Type B pancreatic cell (in vitro differentiated cells): ENCODE data around the gene MMP3. TPM values are rescaled to one million over a fixed set of nuclear protein-coding genes. Genes with fewer than 3 reads are reported as not detected.
"Not testable (repeated sequence)": the region's sequence is repeated elsewhere in the genome, so short reads cannot be mapped to it uniquely, and the experiment has no call there.

ENCODE experiments used
- DNase-seq: peaks from one replicate; pipeline ENCODE4 v3.0.0; 2021; ENCODE audit warnings: mixed read lengths; ENCODE audit not compliant: unreplicated experiment; ENCODE audit errors: extremely low spot score
- H3K27ac Mint-ChIP-seq: 2 replicates; pipeline ENCODE4 v1.8.0; 2021; ENCODE audit warnings: mild to moderate bottlenecking, mixed read lengths
- H3K27me3 Mint-ChIP-seq: 2 replicates; pipeline ENCODE4 v1.8.0; 2021; ENCODE audit warnings: mixed read lengths
- H3K36me3 Mint-ChIP-seq: 2 replicates; pipeline ENCODE4 v1.8.0; 2021; ENCODE audit warnings: mixed read lengths
- H3K4me1 Mint-ChIP-seq: one replicate; pipeline ENCODE4 v1.8.0; 2021; ENCODE audit warnings: mixed read lengths; ENCODE audit not compliant: unreplicated experiment
- H3K4me3 Mint-ChIP-seq: 2 replicates; pipeline ENCODE4 v1.8.0; 2021; ENCODE audit warnings: mild to moderate bottlenecking, mixed read lengths
- H3K9me3 Mint-ChIP-seq: 2 replicates; pipeline ENCODE4 v1.8.0; 2021; ENCODE audit warnings: mixed read lengths
- total RNA-seq: library from RNA; stranded (reverse); gene quantifications from 2 replicates; pipeline ENCODE4 v1.2.1, GENCODE V29; 2021; ENCODE audit warnings: low replicate concordance
- TF ChIP-seq, protein P1 (sequence below): fragments of 200-600 bp; sonication (generic); conservative IDR thresholded peaks from 2 replicates; pipeline ENCODE4 v1.5.0; 2021; ENCODE audit warnings: antibody characterized with exemption, mild to moderate bottlenecking

Gene MMP3
- total RNA-seq, 1 donor from 2014 or later: not detected

GRCh38 chr11:102879801-102880200, 36.4 kb upstream of the MMP3 start:
- Mint-ChIP-seq H3K9me3 (no peaks in the 10 kb centered on the region), H3K36me3 (no peaks in the 10 kb centered on the region)
- TF ChIP-seq, protein P1, sequence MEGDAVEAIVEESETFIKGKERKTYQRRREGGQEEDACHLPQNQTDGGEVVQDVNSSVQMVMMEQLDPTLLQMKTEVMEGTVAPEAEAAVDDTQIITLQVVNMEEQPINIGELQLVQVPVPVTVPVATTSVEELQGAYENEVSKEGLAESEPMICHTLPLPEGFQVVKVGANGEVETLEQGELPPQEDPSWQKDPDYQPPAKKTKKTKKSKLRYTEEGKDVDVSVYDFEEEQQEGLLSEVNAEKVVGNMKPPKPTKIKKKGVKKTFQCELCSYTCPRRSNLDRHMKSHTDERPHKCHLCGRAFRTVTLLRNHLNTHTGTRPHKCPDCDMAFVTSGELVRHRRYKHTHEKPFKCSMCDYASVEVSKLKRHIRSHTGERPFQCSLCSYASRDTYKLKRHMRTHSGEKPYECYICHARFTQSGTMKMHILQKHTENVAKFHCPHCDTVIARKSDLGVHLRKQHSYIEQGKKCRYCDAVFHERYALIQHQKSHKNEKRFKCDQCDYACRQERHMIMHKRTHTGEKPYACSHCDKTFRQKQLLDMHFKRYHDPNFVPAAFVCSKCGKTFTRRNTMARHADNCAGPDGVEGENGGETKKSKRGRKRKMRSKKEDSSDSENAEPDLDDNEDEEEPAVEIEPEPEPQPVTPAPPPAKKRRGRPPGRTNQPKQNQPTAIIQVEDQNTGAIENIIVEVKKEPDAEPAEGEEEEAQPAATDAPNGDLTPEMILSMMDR: no peak

GRCh38 chr11:102878595-102878994, 35.2 kb upstream of the MMP3 start:
- Mint-ChIP-seq H3K4me1 (no peaks in the 10 kb centered on the region), H3K4me3 (no peak overlapping the region), H3K9me3 (no peaks in the 10 kb centered on the region), H3K27me3 (no peaks in the 10 kb centered on the region), H3K27ac (no peak overlapping the region), H3K36me3 (no peaks in the 10 kb centered on the region)
- TF ChIP-seq, protein P1: no peak
- no peak for DNase-seq

More at GRCh38 chr11:102879801-102880200, 36.4 kb upstream of the MMP3 start:
- no peaks in the 10 kb centered on the region for H3K4me1 Mint-ChIP-seq
- no peak for DNase-seq
- H3K27ac Mint-ChIP-seq: no peak overlapping the region
- H3K27me3 Mint-ChIP-seq: no peaks in the 10 kb centered on the region
- no peak overlapping the region for H3K4me3 Mint-ChIP-seq

DNA sequence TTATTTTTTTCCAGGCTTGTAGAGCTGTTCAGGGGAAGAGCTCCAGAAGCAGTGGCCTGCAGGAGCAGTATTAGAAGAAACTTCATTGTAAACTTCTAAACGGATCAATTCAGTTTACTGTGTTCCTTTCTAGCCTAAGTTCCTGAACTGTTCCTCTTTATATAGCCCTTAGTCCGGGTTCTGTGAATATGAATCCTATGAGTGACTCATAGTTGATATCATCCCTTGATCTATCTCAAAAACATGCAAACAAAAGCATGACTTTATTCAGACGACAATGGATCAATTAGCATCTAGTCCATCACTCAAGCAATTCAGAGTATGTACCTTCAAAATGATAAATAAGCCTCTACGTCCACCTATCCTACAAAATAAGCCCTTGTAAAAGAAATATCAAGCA, 31.4 kb upstream of the MMP3 start, which contains the start of gene MMP12:
Gene MMP12, minus strand, starts transcription at position 131 of the 400 bp plus-strand sequence. Its CDS starts 45 bp downstream, at position 86.
- no peak for DNase-seq
- H3K4me1 Mint-ChIP-seq: no peaks in the 10 kb centered on the region
- H3K27me3 Mint-ChIP-seq: no peaks in the 10 kb centered on the region
- no peak within 1 kb of the TSS for H3K27ac Mint-ChIP-seq
- no peaks in the 10 kb centered on the region for H3K9me3 Mint-ChIP-seq
- H3K36me3 Mint-ChIP-seq: no peaks in the 10 kb centered on the region
- no peak within 1 kb of the TSS for H3K4me3 Mint-ChIP-seq
- TF ChIP-seq, protein P1: no peak

- H3K36me3 Mint-ChIP-seq, H3K4me1 Mint-ChIP-seq, H3K27ac Mint-ChIP-seq, H3K27me3 Mint-ChIP-seq, H3K4me3 Mint-ChIP-seq, H3K9me3 Mint-ChIP-seq, DNase-seq: not testable (repeated sequence)
These were observed 26.1 kb upstream of the MMP3 start for GRCh38 chr11:102869354-102869964.

GRCh38 chr11:102868339-102868738, 24.9 kb upstream of the MMP3 start:
- H3K36me3 Mint-ChIP-seq: no peaks in the 10 kb centered on the region
- DNase-seq: no peak
- no peak overlapping the region for H3K4me3 Mint-ChIP-seq
- H3K27ac Mint-ChIP-seq: no peak overlapping the region
- H3K9me3 Mint-ChIP-seq: no peaks in the 10 kb centered on the region
- no peaks in the 10 kb centered on the region for H3K4me1 Mint-ChIP-seq
- TF ChIP-seq, protein P1: no peak
- H3K27me3 Mint-ChIP-seq: no peaks in the 10 kb centered on the region

GRCh38 chr11:102864724-102865123, 21.3 kb upstream of the MMP3 start:
- H3K4me3 Mint-ChIP-seq: no peak overlapping the region
- no peaks in the 10 kb centered on the region for H3K27me3 Mint-ChIP-seq
- no peaks in the 10 kb centered on the region for H3K36me3 Mint-ChIP-seq
- H3K4me1 Mint-ChIP-seq: no peaks in the 10 kb centered on the region
- H3K9me3 Mint-ChIP-seq: no peaks in the 10 kb centered on the region
- no peak for DNase-seq
- H3K27ac Mint-ChIP-seq: no peak overlapping the region
- TF ChIP-seq, protein P1: no peak
